Measurements from ENCODE around the gene FOXP3.

DNA sequence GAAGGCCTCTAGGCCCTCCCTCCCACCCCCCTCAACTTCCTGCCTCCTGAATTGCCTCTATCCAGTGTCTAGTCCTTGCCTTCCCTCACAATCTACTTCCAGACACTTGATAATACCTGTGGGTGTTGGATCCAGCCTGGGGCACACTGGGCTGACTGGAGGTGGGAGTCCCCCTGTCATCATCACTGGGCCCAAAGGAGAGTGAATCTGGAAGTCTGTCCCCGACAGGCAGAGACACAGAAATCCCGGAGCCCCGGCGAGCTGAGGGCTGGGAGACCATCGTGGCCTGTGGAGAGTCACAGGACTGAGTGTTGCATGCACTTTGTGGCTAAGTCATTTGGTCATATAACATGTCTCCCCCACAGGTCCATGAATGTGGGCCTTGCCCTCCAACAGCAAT, 56.1 kb downstream of the FOXP3 start:
- no peak for TF ChIP-seq CTCF (IDR thresholded peaks at IDR 0.05; ENCODE audit: borderline replicate concordance, extremely low read depth, low read length, poor library complexity, severe bottlenecking)
- TF ChIP-seq EZH2 (IDR thresholded peaks at IDR 0.05; ENCODE audit: borderline replicate concordance, low read depth, low read length, severe bottlenecking), result no peak
